ENCODE measurements around the gene TMEM171.
A peak's percentile ranks its signal among the peaks of the same experiment; 100 is the strongest.

TMEM171 gene, protein sequence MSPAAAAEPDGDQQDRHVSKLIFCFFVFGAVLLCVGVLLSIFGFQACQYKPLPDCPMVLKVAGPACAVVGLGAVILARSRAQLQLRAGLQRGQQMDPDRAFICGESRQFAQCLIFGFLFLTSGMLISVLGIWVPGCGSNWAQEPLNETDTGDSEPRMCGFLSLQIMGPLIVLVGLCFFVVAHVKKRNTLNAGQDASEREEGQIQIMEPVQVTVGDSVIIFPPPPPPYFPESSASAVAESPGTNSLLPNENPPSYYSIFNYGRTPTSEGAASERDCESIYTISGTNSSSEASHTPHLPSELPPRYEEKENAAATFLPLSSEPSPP

DNA sequence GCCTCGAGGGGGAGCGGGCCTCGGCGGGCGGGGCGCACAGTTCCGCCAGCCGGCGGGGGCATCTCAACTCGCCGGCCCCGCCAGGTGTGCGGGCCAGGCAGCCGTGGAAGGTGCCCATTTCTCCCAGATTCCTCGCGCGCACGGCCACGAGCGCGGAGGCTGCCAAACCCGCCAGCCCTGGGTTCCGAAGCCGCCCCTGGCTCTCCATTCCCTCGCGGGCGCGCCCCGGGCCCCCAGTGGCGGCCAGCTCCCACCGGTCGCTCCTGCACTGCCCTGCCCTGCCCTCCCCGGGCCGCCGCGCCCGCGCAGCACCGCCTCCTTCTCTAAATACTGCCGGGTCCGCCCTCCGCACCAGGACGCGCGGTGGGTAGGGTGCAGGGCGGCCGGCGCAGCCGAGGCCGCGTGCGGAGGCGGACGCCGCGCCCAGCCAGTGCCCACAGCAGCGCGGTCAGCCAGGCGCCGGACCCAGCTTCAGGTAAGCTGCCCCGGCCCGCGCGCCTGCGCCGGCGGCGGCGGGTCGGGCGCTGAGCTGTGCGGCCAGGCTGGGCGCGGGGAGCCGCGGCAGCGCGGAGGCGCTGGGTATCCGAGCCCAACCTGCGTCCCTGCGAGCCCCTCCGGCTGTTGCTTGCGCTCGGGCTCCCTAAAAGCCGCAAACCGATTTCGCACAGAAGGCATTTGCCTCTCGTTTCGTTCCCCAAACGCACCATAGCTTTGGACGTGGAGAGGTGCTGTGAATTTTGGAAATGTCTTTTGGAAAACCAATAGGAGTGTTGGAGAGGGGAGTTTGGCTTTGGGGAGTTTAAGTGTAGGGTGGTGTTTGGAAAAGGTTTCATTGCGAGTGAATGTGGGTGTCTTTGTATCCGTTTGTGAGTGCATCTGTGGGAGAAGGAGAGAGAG, at the start of gene TMEM171:
Gene TMEM171, plus strand, starts transcription at position 354 of the 897 bp plus-strand sequence. CDS start 2,799 bp downstream, outside the sequence.
- DNase-seq: no peak

- no peak for DNase-seq
These were observed 39.3 kb upstream of the TMEM171 start for GRCh38 chr5:73081093-73081492.

DNA sequence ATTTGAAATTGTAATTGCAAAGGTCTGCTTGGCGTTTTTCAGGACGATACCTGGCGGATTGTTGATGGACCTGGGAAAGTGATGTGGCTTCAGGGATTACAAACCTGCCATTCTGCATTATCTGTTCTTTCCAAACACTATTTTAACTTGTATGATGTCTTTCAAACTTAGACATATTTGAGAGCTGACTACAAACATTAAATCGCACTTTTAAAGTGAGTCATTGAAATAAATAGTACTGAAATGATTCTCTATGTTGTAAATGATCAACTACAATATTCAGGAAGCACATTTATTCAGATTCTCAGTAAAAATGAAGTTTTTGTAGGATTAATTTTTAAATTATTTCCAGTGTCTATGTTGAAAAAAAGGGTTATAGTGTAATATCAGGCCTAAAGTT, 32.3 kb upstream of the TMEM171 start:
- DNase-seq: no peak

DNA sequence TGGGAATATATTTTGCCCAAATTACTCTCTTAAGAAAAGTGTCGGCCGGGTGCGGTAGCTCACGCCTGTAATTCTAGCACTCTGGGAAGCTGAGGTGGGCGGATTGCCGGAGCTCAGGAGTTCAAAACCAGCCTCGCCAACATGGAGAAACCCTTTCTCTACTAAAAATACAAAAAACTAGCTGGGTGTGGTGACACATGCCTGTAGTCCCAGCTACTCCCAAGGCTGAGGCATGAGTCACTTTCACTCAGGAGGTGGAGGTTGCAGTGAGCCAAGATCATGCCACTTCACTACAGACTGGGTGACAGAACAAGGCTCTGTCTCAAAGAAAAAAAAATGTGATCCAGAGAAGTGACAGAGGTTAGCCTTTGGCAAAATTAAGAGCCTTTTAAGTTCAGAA, 26.4 kb upstream of the TMEM171 start:
- DNase-seq: no peak

DNA sequence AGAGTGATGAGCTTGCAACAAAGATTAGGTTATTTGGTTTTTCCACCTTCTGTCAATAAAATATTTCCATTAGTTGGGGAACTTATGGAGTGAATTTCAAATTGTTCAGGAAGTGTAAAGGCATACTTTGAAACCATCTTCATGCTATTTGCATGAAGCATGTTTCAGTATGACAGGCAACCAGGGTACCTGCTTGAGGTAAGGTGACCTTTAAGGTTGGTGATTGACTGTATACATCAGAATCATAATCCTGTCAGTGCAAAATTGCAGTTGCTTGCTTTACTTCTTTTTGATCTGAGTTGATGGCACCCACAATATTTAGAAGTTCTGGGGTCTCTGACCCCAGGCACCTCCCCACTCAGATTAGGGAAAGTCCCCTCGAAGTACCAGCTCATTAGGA, 26.0 kb upstream of the TMEM171 start:
- no peak for DNase-seq

DNA sequence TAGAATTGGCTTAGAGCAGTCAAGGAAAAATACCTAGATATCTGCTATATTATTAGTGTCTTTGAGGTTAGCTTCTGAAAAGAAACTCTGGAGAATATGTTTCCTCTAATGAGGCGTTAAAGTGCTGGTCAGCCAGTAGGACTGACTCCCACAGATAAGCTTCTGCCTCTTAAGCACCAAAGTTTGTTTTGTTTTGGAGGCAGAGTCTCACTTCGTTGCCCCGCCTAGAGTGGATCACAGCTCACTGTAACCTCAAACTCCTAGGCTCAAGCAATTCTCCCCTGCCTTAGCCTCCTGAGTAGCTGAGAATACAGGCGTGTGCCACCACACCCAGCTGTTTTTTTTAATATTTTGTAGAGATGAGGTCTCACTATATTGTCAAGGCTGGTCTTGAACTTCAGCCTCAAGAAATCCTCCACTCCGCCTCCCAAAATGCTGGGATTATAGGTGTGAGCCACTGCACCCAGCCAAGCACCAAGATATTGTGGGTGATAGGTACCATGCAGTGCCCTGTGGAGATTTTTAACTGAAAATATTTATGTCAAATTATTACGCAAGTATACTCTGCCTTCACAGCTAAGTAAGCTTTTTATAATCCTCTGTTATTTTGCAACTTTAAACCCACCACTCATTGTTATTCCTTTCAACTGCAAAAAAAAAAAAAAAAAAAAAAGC, 24.7 kb upstream of the TMEM171 start:
- DNase-seq: no peak

DNA sequence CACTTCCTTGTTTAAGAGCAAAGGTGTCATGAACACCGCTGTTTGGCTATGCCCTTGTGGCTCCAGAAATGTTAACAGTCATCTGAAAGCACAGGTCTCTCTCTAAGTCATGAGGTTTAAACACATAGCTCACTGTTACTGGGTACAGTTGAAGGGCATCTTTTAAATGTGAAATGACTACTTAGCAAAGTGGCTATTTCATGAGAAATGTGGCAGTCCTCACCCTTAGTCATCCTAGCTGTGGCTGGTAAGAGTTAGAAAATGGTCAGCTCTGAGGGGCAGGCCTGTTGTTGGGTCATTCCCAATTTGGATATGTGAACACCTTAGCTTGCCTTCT, 24.2 kb upstream of the TMEM171 start:
- DNase-seq: no peak

DNA sequence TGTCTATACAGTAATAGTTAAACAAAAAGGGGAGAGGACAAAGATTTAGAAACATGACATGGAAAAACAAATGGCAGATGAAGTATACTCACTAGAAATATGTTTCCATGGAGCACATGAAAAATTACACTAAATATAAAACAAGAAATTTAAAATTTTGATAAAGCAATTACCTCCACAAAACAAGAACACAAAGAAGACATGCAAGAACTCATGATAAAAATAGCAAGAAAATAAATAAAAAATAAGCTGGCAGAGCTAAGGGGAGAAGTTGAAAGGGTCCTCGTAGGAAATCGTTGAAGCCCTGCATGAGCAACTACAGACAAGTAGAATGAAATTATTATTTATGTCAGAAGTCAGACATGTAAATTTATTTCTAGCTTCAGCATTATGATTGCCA, 22.6 kb upstream of the TMEM171 start:
- no peak for DNase-seq

- no peak for DNase-seq
These were observed 20.3 kb upstream of the TMEM171 start for GRCh38 chr5:73100109-73100508.

- no peak for DNase-seq
These were observed 16.5 kb upstream of the TMEM171 start for GRCh38 chr5:73103870-73104299.

DNA sequence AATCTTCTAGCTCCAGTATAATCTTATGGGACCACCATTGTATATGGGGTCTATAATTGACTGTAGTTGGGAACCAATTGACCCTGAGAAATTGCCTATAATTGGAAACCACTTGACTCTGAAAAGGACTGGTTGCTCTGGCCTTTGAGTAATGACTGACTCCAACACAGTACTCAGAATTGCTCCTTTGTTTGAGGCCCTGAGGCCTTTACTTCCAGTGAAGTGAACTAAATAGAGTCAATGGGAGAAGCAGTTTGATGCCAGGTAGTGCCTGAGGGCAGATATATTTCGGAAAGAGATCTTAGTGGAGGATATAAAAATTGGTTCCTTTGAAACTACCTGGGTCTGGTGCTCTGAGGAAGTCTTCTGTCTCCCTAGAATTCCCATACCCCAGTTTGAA, 16.0 kb upstream of the TMEM171 start:
- DNase-seq: no peak

DNA sequence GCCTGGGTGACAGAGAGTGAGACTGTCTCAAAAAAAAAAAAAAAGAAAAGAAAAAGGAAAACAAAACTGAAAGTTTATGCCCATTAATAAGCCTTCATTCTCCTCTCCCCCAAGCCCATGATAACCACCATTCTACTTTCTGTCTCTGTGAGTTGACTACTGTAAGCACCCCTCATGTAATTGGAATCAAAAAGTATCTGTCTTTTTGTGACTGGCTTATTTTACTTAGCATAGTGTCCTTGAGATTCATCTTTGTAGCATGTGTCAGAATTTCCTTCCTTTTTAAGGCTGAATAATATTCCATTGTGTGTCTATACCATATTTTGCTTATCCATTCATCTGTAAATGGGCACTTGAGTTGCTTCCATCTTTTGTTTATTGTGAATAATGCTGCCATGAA, 14.0 kb upstream of the TMEM171 start:
- DNase-seq: no peak

- no peak for DNase-seq
These were observed 10.2 kb upstream of the TMEM171 start for GRCh38 chr5:73110190-73110589.

DNA sequence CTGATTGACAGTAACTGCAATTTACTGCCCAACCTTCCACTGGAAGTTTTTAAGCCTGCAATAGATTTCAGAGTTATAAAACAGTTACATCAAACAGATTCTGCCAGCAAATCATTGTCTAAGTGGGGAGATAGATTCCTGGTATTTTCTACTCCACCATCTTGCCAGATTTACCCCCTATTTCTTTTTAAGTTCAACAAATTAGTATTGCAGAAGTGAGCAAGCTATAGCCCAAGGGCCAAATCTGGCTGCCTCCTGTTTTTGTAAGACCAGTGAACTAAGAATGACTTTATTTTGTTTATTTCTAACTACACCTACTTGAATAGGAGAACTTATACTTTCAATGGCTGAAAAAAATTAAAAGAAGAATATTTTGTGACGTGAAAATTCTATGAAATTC, 8.8 kb upstream of the TMEM171 start:
- DNase-seq: no peak

GRCh38 chr5:73112359-73112758, 8.0 kb upstream of the TMEM171 start:
- DNase-seq: no peak

- no peak for DNase-seq
These were observed 6.2 kb upstream of the TMEM171 start for GRCh38 chr5:73114044-73114688.

GRCh38 chr5:73115399-73116051, 4.8 kb upstream of the TMEM171 start:
- DNase-seq: no peak

- no peak for DNase-seq
These were observed 3.9 kb upstream of the TMEM171 start for GRCh38 chr5:73116506-73116905.

GRCh38 chr5:73117088-73117740, 3.2 kb upstream of the TMEM171 start:
- no peak for DNase-seq

DNA sequence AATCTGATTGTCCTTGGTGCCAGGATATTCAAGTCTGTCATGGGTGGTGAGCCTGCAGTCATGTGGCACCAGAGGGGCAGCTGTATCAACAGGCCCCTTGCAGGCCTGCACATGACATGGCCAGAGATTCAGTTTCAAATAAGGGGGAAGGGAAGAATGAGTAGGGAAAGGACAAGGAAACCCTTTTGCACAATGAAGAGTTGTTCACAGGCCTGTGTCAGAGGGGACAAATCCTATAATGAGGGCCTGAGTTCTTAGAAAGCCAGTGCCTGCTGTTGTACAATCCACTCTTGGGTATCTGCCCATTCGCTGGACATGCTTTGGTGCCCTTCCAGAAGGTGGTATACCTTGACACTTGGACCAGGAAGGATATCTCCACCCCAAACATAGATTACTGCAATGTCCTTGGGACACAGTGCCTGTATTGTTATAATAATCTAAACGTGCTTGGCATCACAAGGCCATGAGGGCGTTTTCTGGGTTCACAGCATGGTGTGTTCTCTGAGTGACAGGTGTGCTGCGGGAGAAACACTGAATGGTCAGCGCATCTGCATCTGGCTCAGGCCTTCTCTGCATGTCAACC, 1.9 kb upstream of the TMEM171 start:
- peak; percentile 48 for DNase-seq

- no peak for DNase-seq
These were observed 771 bp upstream of the TMEM171 start for GRCh38 chr5:73119451-73120157.

Data from NCI-H510A (cell line).